Nephron progenitor cell (in vitro differentiated cells): ENCODE measurements around the gene SP100.

Source experiments
- DNase-seq: peaks from one replicate; pipeline ENCODE4 v3.0.0; 2021
- H3K27ac Mint-ChIP-seq: 2 replicates; pipeline ENCODE4 v1.8.0; 2021; ENCODE audit warnings: mild to moderate bottlenecking, moderate library complexity, mixed read lengths
- H3K27me3 Mint-ChIP-seq: 2 replicates; pipeline ENCODE4 v1.8.0; 2021; ENCODE audit warnings: mild to moderate bottlenecking, low read depth, mixed read lengths; ENCODE audit not compliant: poor library complexity
- H3K36me3 Mint-ChIP-seq: 2 replicates; pipeline ENCODE4 v1.8.0; 2021; ENCODE audit warnings: low read depth, mixed read lengths
- H3K4me1 Mint-ChIP-seq: 2 replicates; pipeline ENCODE4 v1.8.0; 2021; ENCODE audit warnings: mixed read lengths
- H3K4me3 Mint-ChIP-seq: 2 replicates; pipeline ENCODE4 v1.8.0; 2021; ENCODE audit warnings: mild to moderate bottlenecking, moderate library complexity, mixed read lengths
- H3K9me3 Mint-ChIP-seq: 2 replicates; pipeline ENCODE4 v1.8.0; 2021; ENCODE audit warnings: mild to moderate bottlenecking, moderate library complexity, mixed read lengths
- TF ChIP-seq, protein P1 (sequence below): fragments of 200-600 bp; sonication (generic); IDR thresholded peaks from 2 replicates; pipeline ENCODE4 v1.5.0; 2021; ENCODE audit warnings: antibody characterized with exemption

Gene SP100

DNA sequence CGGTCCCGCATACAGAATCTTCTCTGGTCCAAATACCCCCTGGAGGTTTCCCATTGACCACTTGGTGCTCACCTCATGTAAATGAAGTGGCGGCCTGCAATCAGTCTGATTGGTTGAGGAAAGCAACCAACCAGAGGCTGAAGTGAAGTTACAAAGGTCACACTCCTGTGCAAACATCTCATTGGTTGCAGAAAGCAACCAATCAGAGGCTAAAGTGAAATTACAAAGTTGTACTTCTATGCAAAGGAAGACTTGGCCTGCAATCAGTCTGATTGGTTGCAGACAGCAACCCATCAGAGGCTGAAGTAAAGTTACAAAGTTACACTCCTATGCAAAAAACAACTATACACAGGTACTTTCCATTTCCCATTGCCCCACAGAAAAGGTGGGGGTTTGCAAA lies 2.5 kb upstream of the SP100 start:
- Mint-ChIP-seq H3K27ac (no peak overlapping the region), H3K36me3 (no peaks in the 10 kb centered on the region), H3K9me3 (no peaks in the 10 kb centered on the region), H3K4me3 (no peak overlapping the region), H3K4me1 (peaks cover 11% of the 10 kb centered on the region), H3K27me3 (peaks cover 66% of the 10 kb centered on the region)
- DNase-seq, result no peak
- TF ChIP-seq, protein P1, sequence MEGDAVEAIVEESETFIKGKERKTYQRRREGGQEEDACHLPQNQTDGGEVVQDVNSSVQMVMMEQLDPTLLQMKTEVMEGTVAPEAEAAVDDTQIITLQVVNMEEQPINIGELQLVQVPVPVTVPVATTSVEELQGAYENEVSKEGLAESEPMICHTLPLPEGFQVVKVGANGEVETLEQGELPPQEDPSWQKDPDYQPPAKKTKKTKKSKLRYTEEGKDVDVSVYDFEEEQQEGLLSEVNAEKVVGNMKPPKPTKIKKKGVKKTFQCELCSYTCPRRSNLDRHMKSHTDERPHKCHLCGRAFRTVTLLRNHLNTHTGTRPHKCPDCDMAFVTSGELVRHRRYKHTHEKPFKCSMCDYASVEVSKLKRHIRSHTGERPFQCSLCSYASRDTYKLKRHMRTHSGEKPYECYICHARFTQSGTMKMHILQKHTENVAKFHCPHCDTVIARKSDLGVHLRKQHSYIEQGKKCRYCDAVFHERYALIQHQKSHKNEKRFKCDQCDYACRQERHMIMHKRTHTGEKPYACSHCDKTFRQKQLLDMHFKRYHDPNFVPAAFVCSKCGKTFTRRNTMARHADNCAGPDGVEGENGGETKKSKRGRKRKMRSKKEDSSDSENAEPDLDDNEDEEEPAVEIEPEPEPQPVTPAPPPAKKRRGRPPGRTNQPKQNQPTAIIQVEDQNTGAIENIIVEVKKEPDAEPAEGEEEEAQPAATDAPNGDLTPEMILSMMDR, result no peak

DNA sequence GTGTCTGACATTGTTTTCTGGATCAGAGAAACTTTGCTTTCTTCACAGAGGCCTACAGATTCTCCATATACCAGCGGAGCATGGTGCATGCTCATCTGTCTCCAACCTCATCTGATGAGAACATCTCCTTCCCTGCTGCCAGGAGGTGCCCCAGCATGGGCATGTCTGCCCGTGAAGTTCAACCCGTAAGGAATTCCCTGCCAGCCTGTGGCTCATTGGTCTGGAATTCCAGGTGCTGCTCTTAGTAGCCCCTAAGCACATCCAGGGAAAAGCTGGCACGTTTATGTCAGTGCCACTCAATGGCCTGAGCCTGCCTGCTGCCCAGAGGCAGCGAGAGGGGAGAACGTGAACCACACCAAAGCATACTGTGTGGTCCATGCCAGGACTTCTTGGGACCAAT lies 1.7 kb upstream of the SP100 start:
- no peaks in the 10 kb centered on the region for H3K36me3 Mint-ChIP-seq
- no peak overlapping the region for H3K27ac Mint-ChIP-seq
- TF ChIP-seq, protein P1, result no peak
- H3K4me3 Mint-ChIP-seq, result no peak overlapping the region
- H3K9me3 Mint-ChIP-seq, result no peaks in the 10 kb centered on the region
- peaks cover 11% of the 10 kb centered on the region for H3K4me1 Mint-ChIP-seq
- peaks cover 63% of the 10 kb centered on the region for H3K27me3 Mint-ChIP-seq
- DNase-seq, result no peak

DNA sequence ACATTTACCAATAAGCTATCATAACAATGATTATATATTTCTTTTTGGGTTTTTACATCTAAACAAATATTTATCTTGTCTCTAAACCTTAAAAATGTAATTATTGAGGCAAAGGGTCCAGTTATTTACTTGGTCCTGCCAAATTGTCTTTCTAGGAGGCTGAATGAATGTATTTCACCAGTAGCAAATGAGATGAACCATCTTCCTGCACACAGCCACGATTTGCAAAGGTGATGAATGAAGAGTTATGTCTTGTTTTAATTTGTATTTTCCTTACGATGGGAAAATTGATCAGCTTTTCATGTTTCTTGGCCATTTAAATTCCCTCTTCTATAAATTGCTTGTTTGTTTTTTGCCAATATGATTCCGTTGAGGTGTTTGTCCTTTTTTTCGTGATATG lies 1.4 kb downstream of the SP100 start:
- Mint-ChIP-seq H3K27ac (no peak overlapping the region), H3K27me3 (peaks cover 38% of the 10 kb centered on the region), H3K9me3 (no peaks in the 10 kb centered on the region), H3K4me1 (peaks cover 6% of the 10 kb centered on the region), H3K36me3 (no peaks in the 10 kb centered on the region), H3K4me3 (no peak overlapping the region)
- TF ChIP-seq, protein P1, result no peak
- no peak for DNase-seq

DNA sequence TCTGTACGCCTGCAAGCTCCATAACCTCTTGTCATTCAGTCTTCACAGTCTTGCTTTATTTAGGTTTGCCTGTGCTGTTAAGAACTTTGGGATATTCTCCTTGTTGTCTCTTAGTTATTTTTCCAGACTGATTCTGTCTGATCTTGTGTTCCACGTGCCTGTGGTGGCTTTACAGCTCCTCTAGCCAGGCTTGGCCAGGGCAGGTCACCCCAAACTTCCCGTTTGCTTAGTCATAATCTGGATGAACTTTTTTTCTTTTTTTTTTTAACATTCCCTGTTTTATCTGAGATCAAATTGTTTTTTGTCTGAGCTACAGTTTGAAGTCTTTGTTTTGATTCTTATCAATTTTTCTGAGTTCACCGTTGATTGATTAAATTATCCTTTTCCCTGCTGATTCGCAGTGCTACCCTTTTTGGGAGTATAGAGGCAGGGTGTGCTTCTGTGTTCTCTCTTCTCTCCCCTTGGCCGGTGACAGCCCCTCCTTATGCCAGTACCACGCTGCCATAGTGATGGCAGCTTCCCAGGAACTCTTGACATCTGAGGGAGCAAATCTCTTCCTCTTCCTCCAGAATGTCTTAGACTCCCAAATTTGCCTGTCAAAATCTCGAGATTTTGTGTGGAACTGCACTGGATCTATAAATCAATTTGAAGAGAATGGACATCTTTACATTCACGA lies 2.5 kb downstream of the SP100 start:
- Mint-ChIP-seq H3K4me3 (no peak overlapping the region), H3K9me3 (no peaks in the 10 kb centered on the region), H3K36me3 (no peaks in the 10 kb centered on the region), H3K4me1 (peaks cover 6% of the 10 kb centered on the region), H3K27ac (no peak overlapping the region), H3K27me3 (peaks cover 28% of the 10 kb centered on the region)
- TF ChIP-seq, protein P1, result no peak
- DNase-seq, result no peak

DNA sequence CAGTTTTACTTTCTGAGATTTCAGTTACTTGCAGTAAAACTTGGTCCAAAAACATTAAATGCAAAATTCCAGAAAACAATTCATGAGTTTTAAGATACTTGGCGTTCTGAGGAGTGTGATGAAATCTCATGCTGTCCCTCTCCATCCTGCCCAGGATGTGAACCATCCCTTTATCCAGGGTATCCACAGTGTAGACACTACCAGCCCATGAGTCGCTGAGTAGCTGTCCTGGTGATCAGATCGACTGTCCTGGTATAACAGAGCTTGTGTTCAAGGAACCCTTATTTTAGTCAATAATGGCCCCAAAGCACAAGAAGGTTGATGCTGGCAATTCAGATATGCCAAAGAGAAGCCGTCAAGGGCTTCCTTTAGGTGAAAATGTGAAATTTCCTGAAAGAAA lies 3.2 kb downstream of the SP100 start:
- Mint-ChIP-seq H3K9me3 (no peaks in the 10 kb centered on the region), H3K27me3 (peaks cover 23% of the 10 kb centered on the region), H3K4me1 (peaks cover 10% of the 10 kb centered on the region), H3K27ac (no peak overlapping the region), H3K36me3 (no peaks in the 10 kb centered on the region), H3K4me3 (no peak overlapping the region)
- DNase-seq, result no peak
- TF ChIP-seq, protein P1, result no peak

DNA sequence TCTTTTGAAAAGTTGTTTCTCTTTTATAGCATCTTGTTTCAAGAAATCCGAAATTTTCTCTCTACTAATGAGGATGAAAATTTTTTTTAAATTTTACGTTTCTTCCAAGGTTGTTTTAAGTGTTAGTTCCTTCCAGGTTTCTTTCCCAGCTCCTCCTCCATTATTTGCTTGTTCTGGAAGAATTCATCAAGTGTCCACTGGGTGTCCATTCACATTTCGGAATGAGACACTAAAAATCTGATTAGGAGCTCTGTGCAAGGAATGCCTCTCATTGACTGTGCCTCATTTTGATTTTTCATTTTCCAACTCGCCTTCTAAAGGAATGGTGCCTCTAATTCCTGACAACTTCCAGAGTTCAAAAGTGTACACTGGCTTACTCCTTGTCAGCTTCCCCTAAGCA lies 6.1 kb downstream of the SP100 start:
- peaks cover 4% of the 10 kb centered on the region for H3K4me1 Mint-ChIP-seq
- H3K4me3 Mint-ChIP-seq, result no peak overlapping the region
- no peaks in the 10 kb centered on the region for H3K36me3 Mint-ChIP-seq
- peaks cover 11% of the 10 kb centered on the region for H3K27me3 Mint-ChIP-seq
- no peak for DNase-seq
- no peak overlapping the region for H3K27ac Mint-ChIP-seq
- TF ChIP-seq, protein P1, result no peak
- no peaks in the 10 kb centered on the region for H3K9me3 Mint-ChIP-seq
